Ovary (tissue), 9 donors: ENCODE results near the gene HS6ST3. TPM values are rescaled to one million over a fixed set of nuclear protein-coding genes. Genes with fewer than 3 reads are reported as not detected.

Source experiments
- DNase-seq, 5 donors: peaks; one replicate each; pipeline ENCODE4 v3.0.0-alpha.2; 2019 to 2020
- H3K27ac ChIP-seq, 2 donors: fragments of 200-600 bp; one replicate each; pipeline versions ENCODE4 v1.5.1 to v1.8.0; 2019 to 2022
- H3K27me3 ChIP-seq: fragments of 200-600 bp; one replicate; pipeline ENCODE4 v1.8.0; 2022
- H3K36me3 ChIP-seq: fragments of 200-600 bp; sonication (generic); one replicate; pipeline ENCODE4 v1.5.1; 2019
- H3K4me1 ChIP-seq: one replicate; pipeline ENCODE4 v1.8.1; 2013; ENCODE audit warnings: mild to moderate bottlenecking, moderate library complexity; ENCODE audit not compliant: insufficient read depth
- H3K4me3 ChIP-seq: fragments of 200-600 bp; sonication (generic); one replicate; pipeline ENCODE4 v1.5.1; 2017
- H3K9me3 ChIP-seq, 2 donors: fragments of 200-600 bp in 1 of 2; sonication (generic) in 1 of 2; one replicate each; pipeline versions ENCODE4 v1.5.1 to v1.8.1; 2013 to 2019; ENCODE audit warnings: mild to moderate bottlenecking in 1 of 2, moderate library complexity in 1 of 2
- EP300 ChIP-seq: sonication (generic); formaldehyde crosslinking; IDR thresholded peaks from one replicate; pipeline ENCODE4 v1.6.1; 2017; ENCODE audit warnings: antibody characterized with exemption
- POLR2A ChIP-seq: fragments of 450-650 bp; IDR thresholded peaks from one replicate; pipeline ENCODE4 v1.6.1; 2017; ENCODE audit warnings: antibody characterized with exemption, mild to moderate bottlenecking, moderate library complexity
- WGBS, 3 donors: extraction: QIAGEN DNeasy Blood & Tissue Kit in 1 of 3; methylation state at CpG; one replicate each; pipeline versions ENCODE4 v1.1.5 to v1.1.7; 2013 to 2017; 5-methylcytosine and 5-hydroxymethylcytosine counted together
- intact Hi-C, 4 donors: fragments of 100-400 bp; cut with DNase I; formaldehyde crosslinking; loops; one replicate each; pipeline versions ENCODE4 v1.11.0 to v1.15.1; 2022 to 2023
- polyA plus RNA-seq, 2 donors: library from polyadenylated mRNA; stranded (reverse); fragments of 200-250 nt in 1 of 2; fragments of 350-450 nt in 1 of 2; fragmentation: Illumina TruSeq in 1 of 2; extraction: RNeasy Lipid Tissue Mini Kit (QIAGEN cat#74804) in 1 of 2; gene quantifications; one replicate each; pipeline ENCODE4 v1.2.3, GENCODE V29; 2013 to 2014
- total RNA-seq, 7 donors: library from RNA; depleted of rRNA in 2 of 7; stranded (reverse); fragments of >200 nt in 2 of 7; fragmentation: NEBNext Ultra II Directional in 3 of 7; extraction: Animal tissue kit (Norgen Biotek cat#: 25700) in 3 of 7; gene quantifications; one replicate each; pipeline versions ENCODE4 v1.1.0 to v1.2.4, GENCODE V29; 2016 to 2023
- TF ChIP-seq, protein P1 (sequence below), 3 donors: fragments of 450-650 bp in 2 of 3; fragments of 200-600 bp in 1 of 3; IDR thresholded peaks; one replicate each; pipeline versions ENCODE4 v1.5.1 to v1.8.0; 2016 to 2022; ENCODE audit warnings: antibody characterized with exemption in 3 of 3, mild to moderate bottlenecking in 1 of 3
- donor health status: DM: no; HTN: no; CAD: no; lungs with moderate emphysema.
- donor health status: DM: no; HTN: no; CAD: no.
- donor health status: Bipolar disorder and iron deficiency.
- donor health status: DM: yes; HTN: yes; CAD: no.
- donor health status: DM: no; HTN: no; CAD: no.
- donor health status: DM: yes; HTN: yes; CAD: no.

The HS6ST3 gene
- total and polyA plus RNA-seq, 9 donors, result 0.05 to 0.46 (median 0.19) TPM; not detected in 3

DNA sequence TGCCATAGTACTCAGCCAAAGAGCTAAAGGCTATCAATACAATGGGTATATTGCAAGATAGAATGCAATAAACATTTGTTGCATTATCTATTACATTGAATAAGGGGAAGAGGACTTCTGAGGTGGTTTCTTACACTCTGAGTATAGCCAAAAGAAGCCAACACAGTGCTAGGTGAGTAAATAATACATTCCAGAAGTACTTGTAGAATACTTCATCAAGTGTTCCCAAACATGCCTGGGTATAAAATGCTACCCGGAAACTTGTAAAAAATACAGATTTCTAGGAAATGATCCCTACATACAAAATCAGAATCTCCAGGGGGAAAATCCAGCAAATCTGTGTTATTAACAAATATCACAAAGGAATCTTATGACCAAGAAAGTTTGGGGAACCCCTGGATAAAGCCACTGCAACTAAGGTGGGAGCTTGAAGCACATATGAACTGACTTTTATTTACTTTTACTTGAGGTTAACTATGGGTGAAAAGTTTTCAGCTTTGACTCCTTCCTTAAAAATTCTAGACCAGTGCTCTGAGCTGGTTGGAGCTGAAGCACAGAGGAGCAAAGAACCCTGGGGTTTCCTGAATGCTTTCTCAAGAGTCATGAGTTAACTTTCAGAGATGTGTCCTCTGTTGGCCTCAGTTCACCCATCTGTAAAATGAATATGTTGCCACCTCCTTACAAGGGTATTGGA is 768.4 kb downstream of the HS6ST3 start:
- TF ChIP-seq EP300, result no peak
- WGBS, 3 donors, result 92 to 98% (median 93%) methylated on average over 1 of the region's 1 CpG
- no peaks in the 10 kb centered on the region for H3K27me3 ChIP-seq
- no peak for DNase-seq
- H3K4me3 ChIP-seq, result no peak overlapping the region
- no peaks in the 10 kb centered on the region for H3K9me3 ChIP-seq
- no peak overlapping the region for H3K27ac ChIP-seq
- no peaks in the 10 kb centered on the region for H3K4me1 ChIP-seq
- intact Hi-C loops, result no loop called here
- H3K36me3 ChIP-seq, result no peaks in the 10 kb centered on the region

DNA sequence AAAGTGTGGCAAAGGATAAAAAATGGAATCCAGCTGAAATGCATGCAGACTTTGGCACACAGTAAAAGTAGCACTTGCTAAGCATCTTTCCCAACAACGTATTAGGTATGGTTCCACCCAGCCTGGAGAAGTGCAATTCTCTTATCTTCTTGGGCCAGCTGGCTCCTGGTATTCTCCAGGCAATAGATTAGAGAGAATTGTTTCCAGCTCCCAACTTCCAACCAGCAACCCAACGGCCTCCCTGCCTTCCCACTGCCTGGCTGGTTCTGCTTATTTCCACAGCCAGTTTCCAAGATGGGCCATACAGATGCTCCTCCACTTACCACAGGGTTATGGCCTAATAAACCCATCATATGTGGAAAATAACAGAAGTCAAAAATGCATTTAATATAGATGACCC is 771.0 kb downstream of the HS6ST3 start:
- Histone ChIP-seq H3K27ac (no peak overlapping the region), H3K36me3 (no peaks in the 10 kb centered on the region), H3K9me3 (no peaks in the 10 kb centered on the region), H3K27me3 (no peaks in the 10 kb centered on the region), H3K4me1 (no peaks in the 10 kb centered on the region), H3K4me3 (no peak overlapping the region)
- no peak for DNase-seq
- TF ChIP-seq, protein P1, sequence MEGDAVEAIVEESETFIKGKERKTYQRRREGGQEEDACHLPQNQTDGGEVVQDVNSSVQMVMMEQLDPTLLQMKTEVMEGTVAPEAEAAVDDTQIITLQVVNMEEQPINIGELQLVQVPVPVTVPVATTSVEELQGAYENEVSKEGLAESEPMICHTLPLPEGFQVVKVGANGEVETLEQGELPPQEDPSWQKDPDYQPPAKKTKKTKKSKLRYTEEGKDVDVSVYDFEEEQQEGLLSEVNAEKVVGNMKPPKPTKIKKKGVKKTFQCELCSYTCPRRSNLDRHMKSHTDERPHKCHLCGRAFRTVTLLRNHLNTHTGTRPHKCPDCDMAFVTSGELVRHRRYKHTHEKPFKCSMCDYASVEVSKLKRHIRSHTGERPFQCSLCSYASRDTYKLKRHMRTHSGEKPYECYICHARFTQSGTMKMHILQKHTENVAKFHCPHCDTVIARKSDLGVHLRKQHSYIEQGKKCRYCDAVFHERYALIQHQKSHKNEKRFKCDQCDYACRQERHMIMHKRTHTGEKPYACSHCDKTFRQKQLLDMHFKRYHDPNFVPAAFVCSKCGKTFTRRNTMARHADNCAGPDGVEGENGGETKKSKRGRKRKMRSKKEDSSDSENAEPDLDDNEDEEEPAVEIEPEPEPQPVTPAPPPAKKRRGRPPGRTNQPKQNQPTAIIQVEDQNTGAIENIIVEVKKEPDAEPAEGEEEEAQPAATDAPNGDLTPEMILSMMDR (IDR thresholded peaks at IDR 0.05), result no peak
- TF ChIP-seq EP300, result no peak
- no peak for TF ChIP-seq POLR2A
- WGBS, 3 donors, result 42 to 44% (median 42%) methylated on average over 2 of the region's 2 CpGs
- intact Hi-C loops, result no loop called here

DNA sequence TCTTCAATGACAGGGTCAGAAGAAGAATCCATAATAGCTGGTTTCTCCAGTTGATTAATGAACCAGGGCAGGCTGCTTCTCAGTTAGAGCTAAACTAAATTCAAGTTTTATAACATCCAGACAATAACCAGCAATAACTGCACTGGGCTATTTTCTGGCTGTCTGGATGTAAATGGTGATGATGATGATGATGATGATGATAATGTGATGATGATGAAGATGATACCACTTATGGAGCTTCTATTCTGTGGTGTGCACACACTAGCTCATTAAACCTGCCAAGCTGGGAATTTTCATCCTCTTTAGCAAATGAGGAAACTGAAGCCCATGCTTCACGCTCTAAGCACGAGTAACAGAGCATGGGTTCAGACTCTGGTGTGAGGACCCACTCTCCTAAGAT is 772.2 kb downstream of the HS6ST3 start:
- intact Hi-C loops, result no loop called here
- 89% methylated on average over 2 of the region's 2 CpGs for WGBS, 3 donors
- no peak overlapping the region for H3K27ac ChIP-seq
- no peaks in the 10 kb centered on the region for H3K27me3 ChIP-seq
- no peaks in the 10 kb centered on the region for H3K36me3 ChIP-seq
- no peak for TF ChIP-seq POLR2A
- TF ChIP-seq, protein P1 (IDR thresholded peaks at IDR 0.05), result no peak
- no peak for TF ChIP-seq EP300
- H3K4me3 ChIP-seq, result no peak overlapping the region
- DNase-seq, result no peak
- H3K4me1 ChIP-seq, result no peaks in the 10 kb centered on the region
- H3K9me3 ChIP-seq, result no peaks in the 10 kb centered on the region

DNA sequence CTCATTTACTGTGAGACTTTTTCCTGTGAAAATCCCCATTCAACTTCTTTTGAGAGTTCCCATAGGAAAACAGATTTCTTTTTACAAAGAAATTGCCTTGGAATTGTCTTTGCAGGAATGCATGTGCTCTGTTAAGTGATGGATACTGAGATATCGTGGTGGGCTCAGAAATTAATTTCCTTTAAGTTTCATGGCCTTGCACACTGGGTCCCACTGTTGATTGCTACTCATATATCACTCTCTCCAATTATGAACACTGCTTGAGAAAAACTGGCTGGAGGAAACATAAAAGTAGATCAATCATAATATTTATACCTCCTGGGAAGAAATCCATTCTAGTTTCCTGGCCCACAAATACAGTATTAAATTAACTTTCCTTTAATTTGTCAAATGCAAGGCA is 773.1 kb downstream of the HS6ST3 start:
- no peak overlapping the region for H3K27ac ChIP-seq
- DNase-seq, result no peak
- 38 to 48% (median 40%) methylated on average over 1 of the region's 1 CpG for WGBS, 3 donors
- no peak overlapping the region for H3K4me3 ChIP-seq
- H3K4me1 ChIP-seq, result no peaks in the 10 kb centered on the region
- TF ChIP-seq EP300 (no peak), POLR2A (no peak)
- TF ChIP-seq, protein P1 (IDR thresholded peaks at IDR 0.05), result no peak
- no peaks in the 10 kb centered on the region for H3K9me3 ChIP-seq
- H3K27me3 ChIP-seq, result no peaks in the 10 kb centered on the region
- H3K36me3 ChIP-seq, result no peaks in the 10 kb centered on the region
- intact Hi-C loops, result no loop called here

DNA sequence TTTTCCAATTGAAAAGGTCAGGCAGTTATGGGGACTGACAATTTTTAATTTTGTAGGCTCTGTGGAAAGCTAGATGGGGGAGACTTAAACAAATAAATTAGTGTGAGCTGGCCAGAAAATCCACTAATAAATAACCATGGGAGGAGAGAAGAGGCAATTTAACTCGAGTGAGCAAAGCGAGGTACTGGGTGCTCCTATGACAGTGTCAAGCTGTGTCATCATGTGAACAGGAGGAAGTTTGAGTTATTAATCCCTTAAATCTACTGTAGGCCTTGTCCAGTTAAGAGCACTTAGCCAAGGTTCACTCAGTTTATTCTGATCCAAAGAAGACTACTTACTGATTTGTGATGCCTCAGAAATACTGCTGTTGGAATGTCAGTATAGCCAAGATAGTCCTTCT is 781.6 kb downstream of the HS6ST3 start:
- WGBS, 3 donors, result 52 to 64% (median 60%) methylated on average over 2 of the region's 2 CpGs
- H3K9me3 ChIP-seq, result no peaks in the 10 kb centered on the region
- no peak for TF ChIP-seq POLR2A
- TF ChIP-seq, protein P1 (IDR thresholded peaks at IDR 0.05), result no peak
- TF ChIP-seq EP300, result no peak
- H3K36me3 ChIP-seq, result no peaks in the 10 kb centered on the region
- intact Hi-C loops, result no loop called here
- H3K27me3 ChIP-seq, result no peaks in the 10 kb centered on the region
- no peak overlapping the region for H3K27ac ChIP-seq
- DNase-seq, result no peak
- no peaks in the 10 kb centered on the region for H3K4me1 ChIP-seq
- H3K4me3 ChIP-seq, result no peak overlapping the region
